ENCODE data around the gene EYA2.

The EYA2 gene, protein sequence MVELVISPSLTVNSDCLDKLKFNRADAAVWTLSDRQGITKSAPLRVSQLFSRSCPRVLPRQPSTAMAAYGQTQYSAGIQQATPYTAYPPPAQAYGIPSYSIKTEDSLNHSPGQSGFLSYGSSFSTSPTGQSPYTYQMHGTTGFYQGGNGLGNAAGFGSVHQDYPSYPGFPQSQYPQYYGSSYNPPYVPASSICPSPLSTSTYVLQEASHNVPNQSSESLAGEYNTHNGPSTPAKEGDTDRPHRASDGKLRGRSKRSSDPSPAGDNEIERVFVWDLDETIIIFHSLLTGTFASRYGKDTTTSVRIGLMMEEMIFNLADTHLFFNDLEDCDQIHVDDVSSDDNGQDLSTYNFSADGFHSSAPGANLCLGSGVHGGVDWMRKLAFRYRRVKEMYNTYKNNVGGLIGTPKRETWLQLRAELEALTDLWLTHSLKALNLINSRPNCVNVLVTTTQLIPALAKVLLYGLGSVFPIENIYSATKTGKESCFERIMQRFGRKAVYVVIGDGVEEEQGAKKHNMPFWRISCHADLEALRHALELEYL

DNA sequence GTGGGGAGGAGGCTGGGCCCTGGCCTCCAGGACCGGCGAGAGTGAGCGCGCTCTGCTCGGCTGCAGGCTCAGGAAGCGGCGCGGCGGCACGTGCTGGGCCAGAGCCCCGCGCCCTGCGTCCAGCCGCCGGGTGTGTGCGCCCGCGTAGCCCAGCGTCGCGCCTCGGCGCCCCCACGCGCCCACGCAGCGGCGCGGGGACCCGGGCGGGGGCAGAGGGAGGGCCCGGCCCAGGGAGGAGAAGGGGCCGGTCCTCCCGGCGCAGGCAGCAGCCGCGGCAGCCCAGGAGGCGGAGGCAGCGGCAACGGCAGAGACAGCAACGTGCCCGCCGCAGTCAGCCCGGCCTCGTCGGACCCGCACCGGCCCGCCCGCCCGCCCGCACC, at the start of gene EYA2:
EYA2 (plus strand) TSS at position 265 of the 380 bp plus-strand sequence. CDS start 95,168 bp downstream, outside the sequence.
- Histone ChIP-seq H3K27ac (ENCODE audit: low read depth, low read length) (no peak within 1 kb of the TSS), H3K9me3 (ENCODE audit: control insufficient read depth, insufficient read depth, low read length) (no peaks in the 10 kb centered on the region), H3K4me3 (ENCODE audit: low read depth, low read length) (peak within 1 kb of the TSS; percentile 68), H3K27me3 (ENCODE audit: control insufficient read depth, insufficient read depth, low read length) (peaks cover 49% of the 10 kb centered on the region), H3K9ac (ENCODE audit: low read depth, low read length) (no peak within 1 kb of the TSS), H3K4me1 (ENCODE audit: control insufficient read depth, insufficient read depth, low read length) (peaks cover 27% of the 10 kb centered on the region), H3K36me3 (ENCODE audit: control insufficient read depth, insufficient read depth, low read length) (no peaks in the 10 kb centered on the region)

DNA sequence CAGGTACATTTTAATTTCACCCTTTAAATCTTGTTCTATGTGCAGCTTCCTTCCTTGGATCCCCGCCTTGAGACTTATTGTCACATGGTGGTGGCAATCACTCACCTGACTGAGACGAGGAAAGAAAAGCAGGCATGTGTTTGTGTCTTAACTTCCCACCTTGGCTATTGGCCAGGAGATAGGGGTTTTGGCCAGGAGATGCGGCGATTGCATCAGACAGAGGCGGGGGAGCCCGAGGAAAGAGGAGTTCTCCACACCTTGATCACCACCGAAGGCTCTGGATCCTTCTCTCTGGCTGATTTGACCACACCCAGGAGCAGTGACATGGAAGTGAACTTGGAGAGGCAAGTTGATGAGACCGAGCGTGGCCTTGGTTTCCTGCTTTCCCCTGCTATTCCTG, 49.7 kb upstream of the EYA2 start:
- no peaks in the 10 kb centered on the region; the same call in 1 of the 2 replicates for H3K27me3 ChIP-seq (ENCODE audit: control insufficient read depth, insufficient read depth, low read length)

DNA sequence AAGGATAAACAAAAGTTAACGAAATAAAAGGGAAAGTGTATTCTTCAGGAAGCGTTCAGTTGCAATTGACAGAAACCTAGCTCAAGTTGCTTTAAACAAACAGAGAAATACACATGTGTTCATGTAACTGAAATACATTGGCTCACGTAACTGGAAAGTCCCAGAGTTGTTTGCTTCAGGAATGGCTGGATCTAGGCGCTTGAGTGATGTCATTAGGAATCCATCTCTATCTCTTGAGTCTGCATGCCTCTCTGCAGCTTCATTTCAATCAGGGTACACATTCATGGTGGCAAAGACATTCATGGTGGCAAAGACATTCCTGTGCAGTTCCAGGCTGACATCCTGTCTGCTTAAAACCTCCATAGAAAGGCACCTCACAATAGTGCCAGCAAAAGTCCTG, 45.4 kb upstream of the EYA2 start:
- Histone ChIP-seq H3K27me3 (ENCODE audit: control insufficient read depth, insufficient read depth, low read length) (no peaks in the 10 kb centered on the region; the same call in 1 of the 2 replicates), H3K9me3 (ENCODE audit: control insufficient read depth, insufficient read depth, low read length) (no peaks in the 10 kb centered on the region), H3K4me1 (ENCODE audit: control insufficient read depth, insufficient read depth, low read length) (no peaks in the 10 kb centered on the region), H3K4me3 (ENCODE audit: low read depth, low read length) (no peak overlapping the region), H3K9ac (ENCODE audit: low read depth, low read length) (no peak overlapping the region), H3K27ac (ENCODE audit: low read depth, low read length) (no peak overlapping the region), H3K36me3 (ENCODE audit: control insufficient read depth, insufficient read depth, low read length) (no peaks in the 10 kb centered on the region)

More for the DNA sequence above, 49.7 kb upstream of the EYA2 start:
- Histone ChIP-seq H3K9ac (ENCODE audit: low read depth, low read length) (no peak overlapping the region), H3K27ac (ENCODE audit: low read depth, low read length) (no peak overlapping the region), H3K4me3 (ENCODE audit: low read depth, low read length) (no peak overlapping the region), H3K36me3 (ENCODE audit: control insufficient read depth, insufficient read depth, low read length) (no peaks in the 10 kb centered on the region), H3K4me1 (ENCODE audit: control insufficient read depth, insufficient read depth, low read length) (no peaks in the 10 kb centered on the region), H3K9me3 (ENCODE audit: control insufficient read depth, insufficient read depth, low read length) (no peaks in the 10 kb centered on the region)

DNA sequence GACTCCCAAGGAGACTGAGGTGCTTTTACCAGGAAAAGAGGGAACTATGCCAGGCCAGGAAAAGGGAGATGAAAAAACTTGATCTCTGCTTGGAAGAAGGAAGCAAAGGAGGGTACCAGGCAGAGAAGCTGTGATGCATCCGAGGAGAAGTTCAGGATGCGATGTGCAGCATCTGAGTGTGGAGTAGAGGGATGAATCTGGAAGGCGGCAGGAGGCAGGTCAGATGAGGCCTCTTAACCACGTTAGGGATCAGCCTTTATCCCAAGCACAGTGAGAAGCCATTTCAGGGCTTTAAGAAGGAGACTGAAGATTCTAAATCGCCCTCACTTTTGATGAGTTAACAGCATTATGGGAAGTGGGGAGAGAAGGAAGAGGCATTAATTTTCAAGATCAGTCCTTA, 44.9 kb upstream of the EYA2 start:
- Histone ChIP-seq H3K9ac (ENCODE audit: low read depth, low read length) (no peak overlapping the region), H3K4me1 (ENCODE audit: control insufficient read depth, insufficient read depth, low read length) (no peaks in the 10 kb centered on the region), H3K27me3 (ENCODE audit: control insufficient read depth, insufficient read depth, low read length) (no peaks in the 10 kb centered on the region; the same call in 1 of the 2 replicates), H3K9me3 (ENCODE audit: control insufficient read depth, insufficient read depth, low read length) (no peaks in the 10 kb centered on the region), H3K27ac (ENCODE audit: low read depth, low read length) (no peak overlapping the region), H3K36me3 (ENCODE audit: control insufficient read depth, insufficient read depth, low read length) (no peaks in the 10 kb centered on the region), H3K4me3 (ENCODE audit: low read depth, low read length) (no peak overlapping the region)

DNA sequence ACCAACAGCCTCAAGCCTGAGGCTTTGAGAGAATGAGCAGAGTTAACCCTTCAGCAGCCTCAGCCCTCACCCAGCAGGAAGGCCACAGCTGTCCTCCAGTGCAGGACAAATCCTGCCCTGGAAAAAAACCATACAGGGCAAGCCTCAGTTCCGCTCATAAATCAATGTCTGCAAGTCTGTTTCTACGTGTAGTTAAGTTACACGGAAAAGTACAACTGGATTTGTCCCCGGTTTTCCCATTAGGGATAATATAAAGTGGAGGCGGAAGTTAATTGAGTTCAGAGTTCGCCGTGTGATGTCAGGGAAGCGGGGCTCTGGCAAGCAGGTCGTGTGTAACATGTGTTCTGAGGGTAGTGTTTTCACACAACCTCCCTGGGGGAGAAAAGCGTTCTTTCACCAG, 44.2 kb upstream of the EYA2 start:
- H3K4me1 ChIP-seq (ENCODE audit: control insufficient read depth, insufficient read depth, low read length): no peaks in the 10 kb centered on the region
- H3K9me3 ChIP-seq (ENCODE audit: control insufficient read depth, insufficient read depth, low read length): no peaks in the 10 kb centered on the region
- no peak overlapping the region for H3K9ac ChIP-seq (ENCODE audit: low read depth, low read length)
- H3K36me3 ChIP-seq (ENCODE audit: control insufficient read depth, insufficient read depth, low read length): no peaks in the 10 kb centered on the region
- no peak overlapping the region for H3K27ac ChIP-seq (ENCODE audit: low read depth, low read length)
- H3K27me3 ChIP-seq (ENCODE audit: control insufficient read depth, insufficient read depth, low read length): no peaks in the 10 kb centered on the region; the same call in 1 of the 2 replicates
- no peak overlapping the region for H3K4me3 ChIP-seq (ENCODE audit: low read depth, low read length)

DNA sequence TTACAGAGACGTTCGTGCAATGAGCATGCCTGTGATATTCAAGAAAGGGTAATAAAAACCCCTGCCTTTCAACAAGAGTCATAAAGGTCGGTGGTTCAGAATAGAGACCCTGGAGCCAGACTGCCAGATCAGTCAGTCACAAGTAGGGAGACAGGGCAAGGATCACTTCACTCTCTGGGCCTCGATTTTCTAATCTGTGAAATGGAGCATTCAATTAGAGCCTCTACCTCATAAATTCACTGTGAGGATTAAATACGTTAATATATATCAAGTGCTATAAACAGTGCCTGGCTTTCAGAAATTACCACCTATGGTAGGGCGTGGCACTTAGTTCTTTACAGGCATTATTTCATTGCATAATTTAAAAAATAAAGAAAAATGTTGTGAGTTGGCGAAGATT, 43.7 kb upstream of the EYA2 start:
- no peak overlapping the region for H3K9ac ChIP-seq (ENCODE audit: low read depth, low read length)
- no peak overlapping the region for H3K27ac ChIP-seq (ENCODE audit: low read depth, low read length)
- H3K36me3 ChIP-seq (ENCODE audit: control insufficient read depth, insufficient read depth, low read length): no peaks in the 10 kb centered on the region
- H3K4me3 ChIP-seq (ENCODE audit: low read depth, low read length): no peak overlapping the region
- H3K9me3 ChIP-seq (ENCODE audit: control insufficient read depth, insufficient read depth, low read length): no peaks in the 10 kb centered on the region
- H3K4me1 ChIP-seq (ENCODE audit: control insufficient read depth, insufficient read depth, low read length): no peaks in the 10 kb centered on the region
- H3K27me3 ChIP-seq (ENCODE audit: control insufficient read depth, insufficient read depth, low read length): no peaks in the 10 kb centered on the region; the same call in 1 of the 2 replicates

DNA sequence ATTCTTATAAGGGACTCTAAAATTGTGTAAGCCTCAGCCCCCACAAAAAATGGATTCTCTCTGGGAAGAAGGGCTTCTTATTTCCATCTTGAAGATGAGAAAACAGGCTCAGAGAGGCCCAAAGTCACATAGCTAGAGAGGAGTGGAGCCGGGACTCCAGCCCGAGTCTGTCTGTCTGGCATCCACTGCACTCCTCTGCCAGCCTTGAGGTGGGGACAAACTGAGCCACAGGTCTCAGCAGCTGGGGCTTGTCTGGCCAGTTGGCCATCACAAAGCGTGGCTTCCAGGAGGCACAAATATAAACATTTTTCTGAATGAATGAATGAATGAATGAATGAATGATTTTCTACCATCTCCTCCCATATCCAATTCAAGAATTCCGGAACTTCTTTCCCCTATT, 42.9 kb upstream of the EYA2 start:
- Histone ChIP-seq H3K9me3 (ENCODE audit: control insufficient read depth, insufficient read depth, low read length) (no peaks in the 10 kb centered on the region), H3K9ac (ENCODE audit: low read depth, low read length) (no peak overlapping the region), H3K27me3 (ENCODE audit: control insufficient read depth, insufficient read depth, low read length) (no peaks in the 10 kb centered on the region; the same call in 1 of the 2 replicates), H3K27ac (ENCODE audit: low read depth, low read length) (no peak overlapping the region), H3K36me3 (ENCODE audit: control insufficient read depth, insufficient read depth, low read length) (no peaks in the 10 kb centered on the region), H3K4me1 (ENCODE audit: control insufficient read depth, insufficient read depth, low read length) (no peaks in the 10 kb centered on the region), H3K4me3 (ENCODE audit: low read depth, low read length) (no peak overlapping the region)

DNA sequence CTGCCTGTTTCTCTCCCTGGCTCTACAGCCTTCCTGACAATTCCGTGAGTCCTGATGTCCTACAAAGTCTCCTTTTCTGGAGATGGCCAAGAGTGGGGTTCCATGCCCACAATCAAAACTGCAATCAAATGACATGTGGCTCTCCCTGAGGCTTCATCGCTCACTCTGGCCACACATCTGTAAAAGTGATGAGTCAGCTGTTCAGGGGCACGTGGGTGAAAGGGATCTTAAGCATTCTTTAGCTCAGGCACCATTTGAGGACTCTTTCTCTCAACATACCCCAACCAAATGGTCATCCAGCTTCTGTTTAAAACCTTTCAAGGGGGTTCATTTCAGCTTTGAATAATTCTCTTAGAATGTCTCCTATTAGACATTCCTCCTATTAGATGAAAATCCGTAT, 42.3 kb upstream of the EYA2 start:
- Histone ChIP-seq H3K9ac (ENCODE audit: low read depth, low read length) (no peak overlapping the region), H3K27me3 (ENCODE audit: control insufficient read depth, insufficient read depth, low read length) (no peaks in the 10 kb centered on the region; the same call in 1 of the 2 replicates), H3K4me1 (ENCODE audit: control insufficient read depth, insufficient read depth, low read length) (no peaks in the 10 kb centered on the region), H3K27ac (ENCODE audit: low read depth, low read length) (no peak overlapping the region), H3K9me3 (ENCODE audit: control insufficient read depth, insufficient read depth, low read length) (no peaks in the 10 kb centered on the region), H3K36me3 (ENCODE audit: control insufficient read depth, insufficient read depth, low read length) (no peaks in the 10 kb centered on the region), H3K4me3 (ENCODE audit: low read depth, low read length) (no peak overlapping the region)

DNA sequence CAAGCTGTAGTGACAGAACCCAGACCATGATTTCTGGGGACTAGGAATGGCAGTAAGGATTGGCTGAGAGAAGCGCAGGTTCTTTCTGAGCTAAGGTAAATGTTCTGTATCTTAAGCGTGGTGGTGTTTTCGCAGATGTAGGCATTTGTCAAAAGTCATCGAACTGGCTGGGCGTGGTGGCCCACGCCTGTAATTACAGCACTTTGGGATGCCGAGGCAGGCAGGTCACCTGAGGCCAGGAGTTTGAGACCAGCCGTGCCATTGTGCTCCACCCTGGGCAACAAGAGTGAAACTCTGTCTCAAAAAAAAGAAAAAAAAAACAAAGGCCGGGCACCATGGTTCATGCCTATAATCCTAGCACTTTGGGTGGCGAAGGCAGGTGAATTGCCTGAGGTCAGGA, 40.7 kb upstream of the EYA2 start:
- H3K27me3 ChIP-seq (ENCODE audit: control insufficient read depth, insufficient read depth, low read length): no peaks in the 10 kb centered on the region; the same call in 1 of the 2 replicates
- H3K4me3 ChIP-seq (ENCODE audit: low read depth, low read length): no peak overlapping the region
- H3K4me1 ChIP-seq (ENCODE audit: control insufficient read depth, insufficient read depth, low read length): no peaks in the 10 kb centered on the region
- H3K9ac ChIP-seq (ENCODE audit: low read depth, low read length): no peak overlapping the region
- H3K36me3 ChIP-seq (ENCODE audit: control insufficient read depth, insufficient read depth, low read length): no peaks in the 10 kb centered on the region
- no peaks in the 10 kb centered on the region for H3K9me3 ChIP-seq (ENCODE audit: control insufficient read depth, insufficient read depth, low read length)
- no peak overlapping the region for H3K27ac ChIP-seq (ENCODE audit: low read depth, low read length)

DNA sequence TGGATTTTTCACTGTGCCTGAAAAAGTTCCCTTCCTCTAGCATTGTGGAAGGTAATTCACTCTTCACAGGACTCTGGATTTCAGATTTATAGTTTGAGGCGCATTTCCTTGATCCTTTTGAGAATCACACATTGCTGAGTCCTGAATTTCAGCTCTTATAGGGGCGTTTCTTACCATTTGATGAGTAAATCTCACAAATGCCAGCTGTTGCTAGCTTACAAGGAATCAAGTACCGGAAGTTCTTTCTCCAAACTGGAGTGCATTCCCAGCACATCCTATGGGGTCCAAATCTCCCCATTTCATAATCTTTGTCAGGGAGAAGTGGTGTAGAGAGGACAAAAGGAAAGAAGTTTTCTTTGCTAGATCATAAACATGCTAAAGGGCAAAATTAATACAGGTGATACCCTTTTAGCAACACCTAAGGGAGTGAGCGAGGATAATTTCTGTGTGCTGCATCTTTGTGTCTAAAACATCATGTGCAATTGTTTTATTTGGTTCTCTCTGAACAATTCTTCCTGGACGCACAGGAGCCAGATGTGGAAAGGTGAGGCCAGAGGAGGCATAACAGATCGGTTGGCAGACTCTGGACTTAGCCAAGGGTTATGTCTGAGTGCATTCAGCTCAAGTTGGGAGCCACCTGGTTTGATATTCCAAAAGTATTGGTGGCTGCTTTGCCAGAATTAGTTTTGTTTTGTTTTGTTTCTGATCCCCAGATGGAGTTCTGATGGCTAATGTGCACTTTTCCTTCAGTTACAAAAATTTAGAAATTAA, 37.4 kb upstream of the EYA2 start:
- Histone ChIP-seq H3K36me3 (ENCODE audit: control insufficient read depth, insufficient read depth, low read length) (no peaks in the 10 kb centered on the region), H3K9ac (ENCODE audit: low read depth, low read length) (no peak overlapping the region), H3K9me3 (ENCODE audit: control insufficient read depth, insufficient read depth, low read length) (no peaks in the 10 kb centered on the region), H3K4me3 (ENCODE audit: low read depth, low read length) (no peak overlapping the region), H3K4me1 (ENCODE audit: control insufficient read depth, insufficient read depth, low read length) (no peaks in the 10 kb centered on the region), H3K27ac (ENCODE audit: low read depth, low read length) (no peak overlapping the region), H3K27me3 (ENCODE audit: control insufficient read depth, insufficient read depth, low read length) (no peaks in the 10 kb centered on the region)

DNA sequence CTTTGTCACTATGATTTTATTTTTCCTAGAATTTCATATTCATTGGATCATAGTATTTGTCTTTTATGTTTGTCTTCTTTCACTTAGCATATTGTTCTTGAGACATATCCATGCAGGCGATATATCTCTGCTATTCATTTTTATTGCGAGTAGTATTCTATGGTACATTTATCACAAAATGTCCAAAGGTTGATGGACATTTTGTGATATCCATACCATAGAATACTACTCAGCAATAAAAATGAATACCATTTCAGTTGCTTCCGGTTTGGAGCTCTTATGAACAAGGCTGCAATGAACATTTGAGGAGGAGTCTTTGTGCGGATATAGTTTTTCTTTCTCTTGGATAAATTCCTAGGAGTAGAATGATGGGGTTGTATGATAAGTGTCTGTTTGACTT, 28.8 kb upstream of the EYA2 start:
- no peak overlapping the region for H3K27ac ChIP-seq (ENCODE audit: low read depth, low read length)
- no peaks in the 10 kb centered on the region for H3K36me3 ChIP-seq (ENCODE audit: control insufficient read depth, insufficient read depth, low read length)
- no peak overlapping the region for H3K9ac ChIP-seq (ENCODE audit: low read depth, low read length)
- no peaks in the 10 kb centered on the region for H3K27me3 ChIP-seq (ENCODE audit: control insufficient read depth, insufficient read depth, low read length)
- H3K4me1 ChIP-seq (ENCODE audit: control insufficient read depth, insufficient read depth, low read length): no peaks in the 10 kb centered on the region
- H3K4me3 ChIP-seq (ENCODE audit: low read depth, low read length): no peak overlapping the region
- no peaks in the 10 kb centered on the region for H3K9me3 ChIP-seq (ENCODE audit: control insufficient read depth, insufficient read depth, low read length)

Measured in HUES48 (cell line).